Activated CD8-positive, alpha-beta memory T cell treated with anti-CD3 and anti-CD28 coated beads, Interleukin-2, amount 10 ng/mL, durations not matched to agents 7 days and 5 days (primary cell): Measurements from ENCODE around the gene EFCAB7. TPM values are rescaled to one million over a fixed set of nuclear protein-coding genes. Genes with fewer than 3 reads are reported as not detected.

Experiments used
- ATAC-seq: fragments of 150-1000 bp; cut with Tn5 transposase; one replicate; pipeline ENCODE4 v1.10.0; 2021; ENCODE audit warnings: moderate library complexity
- CTCF ChIA-PET: fragments of 350-600 bp; sonication (Branson Sonifier 250); formaldehyde crosslinking; loops from one replicate; lab custom pipeline; 2021; ENCODE audit warnings: antibody characterized with exemption; lab: Charles Lee
- DNase-seq: peaks from one replicate; pipeline ENCODE4 v3.0.0-alpha.2; 2020
- H3K27ac Mint-ChIP-seq: one replicate; pipeline ENCODE4 v1.8.0; 2021; ENCODE audit warnings: mild to moderate bottlenecking, mixed read lengths
- H3K27me3 Mint-ChIP-seq: one replicate; pipeline ENCODE4 v1.8.0; 2021; ENCODE audit warnings: mixed read lengths
- H3K36me3 Mint-ChIP-seq: one replicate; pipeline ENCODE4 v1.8.0; 2021; ENCODE audit warnings: mild to moderate bottlenecking, mixed read lengths
- H3K4me1 Mint-ChIP-seq: one replicate; pipeline ENCODE4 v1.8.0; 2021; ENCODE audit warnings: mixed read lengths
- H3K4me3 Mint-ChIP-seq: one replicate; pipeline ENCODE4 v1.8.0; 2021; ENCODE audit warnings: mild to moderate bottlenecking, moderate library complexity, mixed read lengths
- H3K9me3 Mint-ChIP-seq: one replicate; pipeline ENCODE4 v1.8.0; 2022; ENCODE audit warnings: low read depth, mixed read lengths
- total RNA-seq, 2 experiments: library from RNA; stranded (reverse); gene quantifications; one replicate each; pipeline ENCODE4 v1.2.3, GENCODE V29; 2021

The EFCAB7 gene, protein sequence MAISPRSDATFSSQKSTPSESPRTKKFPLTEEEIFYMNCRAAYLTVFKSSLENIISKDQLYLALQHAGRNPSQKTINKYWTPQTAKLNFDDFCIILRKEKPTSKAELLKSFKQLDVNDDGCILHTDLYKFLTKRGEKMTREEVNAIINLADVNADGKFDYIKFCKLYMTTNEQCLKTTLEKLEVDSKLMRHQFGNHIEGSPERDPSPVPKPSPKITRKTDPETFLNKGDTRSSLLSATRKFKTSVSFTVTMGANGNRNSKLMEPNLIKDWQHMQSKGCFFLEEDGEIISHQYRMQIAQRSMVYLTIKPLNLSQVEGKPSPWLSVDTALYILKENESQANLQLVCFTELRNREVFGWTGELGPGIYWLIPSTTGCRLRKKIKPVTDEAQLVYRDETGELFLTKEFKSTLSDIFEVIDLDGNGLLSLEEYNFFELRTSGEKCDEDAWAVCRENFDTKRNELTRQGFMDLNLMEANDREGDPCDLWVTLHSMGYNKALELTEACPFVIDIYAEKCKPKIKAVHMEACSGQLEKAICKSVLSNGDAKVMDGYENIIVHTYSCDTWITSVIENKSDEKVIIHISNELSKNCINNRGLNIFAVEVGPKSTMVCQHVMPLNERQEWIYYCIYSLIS
- total RNA-seq = 1 to 10 TPM; 5.4 to 6.3 TPM

DNA sequence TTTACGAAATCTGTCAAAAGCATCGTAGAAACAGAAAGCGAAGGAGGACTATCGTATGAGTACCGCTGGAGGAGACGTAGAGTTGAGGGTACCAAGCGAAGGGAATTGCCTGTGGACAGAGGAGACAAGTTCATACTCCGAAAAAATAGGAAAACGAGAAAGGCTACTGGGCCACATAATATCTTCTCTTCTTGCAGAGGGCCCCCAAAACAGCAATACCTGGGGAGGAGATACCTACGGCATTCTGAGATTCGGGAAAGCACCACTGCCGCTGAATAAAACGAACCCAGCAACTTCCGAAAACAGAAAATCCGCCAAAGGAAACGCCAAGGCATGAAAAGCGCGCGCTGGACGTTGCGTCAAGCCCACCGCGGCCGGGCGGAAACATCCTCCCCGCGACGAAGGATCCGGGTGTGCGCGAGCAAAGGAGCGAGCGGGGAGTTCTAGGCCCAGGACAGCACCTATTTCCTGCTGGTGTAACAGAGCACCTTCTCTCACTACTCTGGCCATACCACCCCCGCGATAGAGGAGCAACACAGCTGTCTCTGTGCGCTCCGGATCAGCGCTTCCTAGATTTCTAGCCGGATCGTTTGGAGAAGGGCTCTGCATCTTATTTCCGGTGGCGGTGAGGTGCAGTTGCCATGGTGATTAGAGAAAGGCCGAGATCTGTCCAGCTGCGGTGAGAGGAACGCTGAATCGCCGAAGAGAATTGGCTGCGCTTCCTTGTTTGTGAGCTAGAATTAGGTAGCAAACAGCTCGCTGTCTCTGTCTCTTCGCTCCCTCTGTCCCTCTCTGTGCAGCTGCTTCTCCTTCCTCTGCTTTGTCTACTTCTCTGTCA, at the start of gene EFCAB7, which contains the start of gene ITGB3BP:
Gene EFCAB7, plus strand, starts transcription at position 635 of the 838 bp plus-strand sequence. CDS start 2,048 bp downstream, outside the sequence.
Gene ITGB3BP, minus strand, starts transcription at position 335 of the 838 bp plus-strand sequence. Its CDS starts 92 bp downstream, at position 243.
- H3K36me3 Mint-ChIP-seq = no peaks in the 10 kb centered on the region
- CTCF ChIA-PET = interaction anchor here (1.1 kb wide), 1 partner anchor 15 kb away, joined by 6 read pairs; no protein-coding TSS in a partner anchor
- no peaks in the 10 kb centered on the region for H3K27me3 Mint-ChIP-seq
- DNase-seq (peak; percentile 89), ATAC-seq (peak; percentile 91)
- H3K4me1 Mint-ChIP-seq = peaks cover 34% of the 10 kb centered on the region
- H3K4me3 Mint-ChIP-seq = peak within 1 kb of the TSS; percentile 95
- peak within 1 kb of the TSS; percentile 97 for H3K27ac Mint-ChIP-seq
- H3K9me3 Mint-ChIP-seq = no peaks in the 10 kb centered on the region

DNA sequence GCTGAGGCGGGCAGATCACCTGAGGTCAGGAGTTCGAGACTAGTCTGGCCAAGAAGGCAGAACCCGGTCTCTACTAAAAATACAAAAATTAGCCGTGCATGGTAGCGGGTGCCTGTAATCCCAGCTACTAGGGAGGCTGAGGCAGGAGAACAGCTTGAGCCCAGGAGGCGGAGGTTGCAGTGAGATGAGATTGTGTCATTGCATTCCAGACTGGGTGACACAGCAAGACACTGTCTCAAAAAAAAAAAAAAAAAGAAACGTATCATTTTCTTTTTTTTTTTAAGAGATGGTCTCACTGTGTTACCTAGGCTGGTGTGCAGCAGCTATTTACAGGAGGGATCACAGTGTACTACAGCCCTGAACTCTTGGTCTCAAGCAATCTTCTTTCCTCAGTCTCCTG, 47.6 kb upstream of the EFCAB7 start:
- no peaks in the 10 kb centered on the region for H3K4me1 Mint-ChIP-seq
- CTCF ChIA-PET = no interaction called here
- no peaks in the 10 kb centered on the region for H3K9me3 Mint-ChIP-seq
- peaks cover 27% of the 10 kb centered on the region for H3K36me3 Mint-ChIP-seq
- H3K27me3 Mint-ChIP-seq = no peaks in the 10 kb centered on the region
- no peak for ATAC-seq
- no peak overlapping the region for H3K27ac Mint-ChIP-seq
- no peak for DNase-seq
- H3K4me3 Mint-ChIP-seq = no peak overlapping the region

DNA sequence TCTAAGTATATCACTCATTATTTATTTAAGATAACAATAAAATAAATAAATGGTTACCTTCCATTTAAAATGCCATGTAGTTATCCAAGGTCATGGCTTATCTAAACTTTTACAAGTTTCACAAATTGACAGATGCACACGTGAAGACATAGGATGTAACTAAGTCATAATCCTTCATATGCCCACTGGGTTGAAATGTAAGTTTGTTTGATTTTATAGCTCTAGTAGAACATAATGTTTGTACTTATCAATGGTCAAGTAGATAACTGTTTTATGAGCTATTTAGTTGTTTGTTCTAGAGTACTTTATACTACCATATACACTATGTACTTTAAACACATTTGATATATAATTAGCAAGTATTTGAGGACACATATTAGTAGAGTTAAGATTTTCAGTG, 43.3 kb upstream of the EFCAB7 start:
- no peaks in the 10 kb centered on the region for H3K9me3 Mint-ChIP-seq

DNA sequence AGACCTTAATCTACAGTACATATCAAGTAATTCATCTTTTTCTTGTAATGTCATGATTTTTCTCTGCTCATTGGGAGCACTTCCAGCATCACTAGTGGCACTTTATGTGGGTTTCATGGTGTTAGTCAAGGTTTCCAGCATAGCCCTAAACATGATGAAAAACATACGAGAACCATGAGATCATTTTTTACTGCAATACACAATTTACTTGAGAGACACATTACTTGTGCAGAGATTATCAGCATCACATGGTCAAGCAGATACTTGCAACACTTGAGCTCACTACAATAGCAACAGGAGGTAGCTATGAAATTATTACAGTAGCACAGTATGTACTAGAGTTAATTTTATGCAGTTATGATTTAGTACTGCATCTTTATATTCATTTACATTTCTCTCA, 36.7 kb upstream of the EFCAB7 start:
- no peak for ATAC-seq
- H3K27me3 Mint-ChIP-seq = no peaks in the 10 kb centered on the region
- H3K4me1 Mint-ChIP-seq = no peaks in the 10 kb centered on the region
- no peak overlapping the region for H3K27ac Mint-ChIP-seq
- CTCF ChIA-PET = no interaction called here
- H3K9me3 Mint-ChIP-seq = no peaks in the 10 kb centered on the region
- peaks cover 13% of the 10 kb centered on the region for H3K36me3 Mint-ChIP-seq
- no peak for DNase-seq
- no peak overlapping the region for H3K4me3 Mint-ChIP-seq

More for the DNA sequence above, 43.3 kb upstream of the EFCAB7 start:
- no peak for DNase-seq
- no peak for ATAC-seq
- H3K36me3 Mint-ChIP-seq = peaks cover 17% of the 10 kb centered on the region
- no peaks in the 10 kb centered on the region for H3K4me1 Mint-ChIP-seq
- H3K27me3 Mint-ChIP-seq = no peaks in the 10 kb centered on the region
- H3K4me3 Mint-ChIP-seq = no peak overlapping the region
- CTCF ChIA-PET = no interaction called here
- H3K27ac Mint-ChIP-seq = no peak overlapping the region

DNA sequence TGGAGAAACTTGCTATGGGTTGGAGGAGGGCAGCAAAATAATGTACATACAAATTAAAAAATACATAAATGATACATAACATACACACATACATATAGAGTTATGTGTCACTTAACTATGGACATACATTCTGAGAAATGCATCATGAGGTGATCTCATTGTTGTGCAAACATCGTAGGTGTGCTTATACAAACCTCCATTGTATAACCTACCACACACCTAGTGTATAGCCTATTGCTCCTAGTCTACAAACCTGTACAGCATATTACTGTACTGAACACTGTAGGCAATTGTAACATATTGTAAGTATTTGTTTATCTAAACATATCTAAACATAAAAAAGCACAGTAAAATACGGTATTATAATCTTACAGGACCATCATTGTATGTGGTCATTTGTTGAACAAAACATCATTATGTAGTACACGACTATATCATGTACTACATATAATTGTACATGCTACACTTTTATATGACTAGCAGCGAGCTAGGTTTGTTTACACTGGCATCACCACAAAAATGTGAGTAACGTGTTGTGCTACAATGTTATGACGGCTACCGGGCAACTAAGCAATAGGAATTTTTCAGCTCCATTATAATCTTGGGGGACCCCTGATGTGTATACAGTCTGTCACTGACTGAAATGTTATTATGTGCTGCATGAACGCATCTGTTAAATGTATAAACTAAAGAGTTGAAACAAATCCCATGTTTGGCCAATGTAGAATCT, 35.8 kb upstream of the EFCAB7 start:
- no peaks in the 10 kb centered on the region for H3K27me3 Mint-ChIP-seq
- no peaks in the 10 kb centered on the region for H3K9me3 Mint-ChIP-seq
- H3K4me3 Mint-ChIP-seq = no peak overlapping the region
- H3K27ac Mint-ChIP-seq = no peak overlapping the region
- CTCF ChIA-PET = no interaction called here
- ATAC-seq (no peak), DNase-seq (no peak)
- no peaks in the 10 kb centered on the region for H3K4me1 Mint-ChIP-seq
- peaks cover 13% of the 10 kb centered on the region for H3K36me3 Mint-ChIP-seq

DNA sequence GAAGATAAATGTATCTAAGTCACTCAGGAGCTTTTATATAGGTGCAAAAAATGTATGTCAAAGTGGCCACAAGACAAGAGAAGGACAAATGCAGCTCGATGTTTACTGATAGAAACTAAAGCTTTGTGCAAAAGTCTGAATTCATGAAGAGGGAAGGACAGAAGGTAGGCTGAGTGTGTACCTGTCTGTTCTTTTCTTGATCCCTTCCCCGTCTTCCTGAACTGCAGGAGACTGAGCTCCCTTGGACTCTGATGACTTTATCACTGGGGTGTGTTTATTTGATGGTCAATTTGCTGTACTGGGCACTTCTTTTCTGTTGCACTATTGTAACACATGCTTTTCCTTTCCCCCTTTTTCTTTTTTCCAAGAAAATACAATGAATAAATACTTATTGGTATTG, 25.7 kb upstream of the EFCAB7 start:
- Mint-ChIP-seq H3K9me3 (peaks cover 5% of the 10 kb centered on the region), H3K36me3 (peaks cover 26% of the 10 kb centered on the region), H3K4me3 (no peak overlapping the region), H3K27ac (no peak overlapping the region), H3K4me1 (peaks cover 3% of the 10 kb centered on the region), H3K27me3 (no peaks in the 10 kb centered on the region)
- ATAC-seq (no peak), DNase-seq (no peak)
- CTCF ChIA-PET = interaction anchor here (0.6 kb wide), 1 partner anchor 10 kb away, joined by 3 read pairs; no protein-coding TSS in a partner anchor

DNA sequence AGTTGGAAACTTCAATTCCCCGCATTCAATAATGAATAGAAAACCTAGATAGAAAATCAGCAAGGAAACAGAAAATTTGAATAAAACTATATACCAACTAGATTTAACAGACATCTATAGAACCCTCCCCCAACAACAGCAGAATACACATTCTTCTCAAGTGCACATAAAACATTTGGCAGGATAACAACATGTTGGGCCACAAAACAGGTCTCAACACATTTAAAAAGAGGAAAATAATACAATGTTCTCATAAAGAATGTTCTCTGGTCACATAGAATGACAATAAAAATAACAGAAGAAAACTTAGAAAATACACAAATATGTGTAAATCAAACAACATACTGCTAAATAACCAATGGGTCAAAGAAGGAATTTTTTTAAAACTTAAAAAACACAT, 25.2 kb upstream of the EFCAB7 start:
- Mint-ChIP-seq H3K36me3 (peaks cover 28% of the 10 kb centered on the region), H3K27me3 (no peaks in the 10 kb centered on the region), H3K27ac (no peak overlapping the region), H3K4me3 (no peak overlapping the region), H3K4me1 (peaks cover 3% of the 10 kb centered on the region), H3K9me3 (peaks cover 5% of the 10 kb centered on the region)
- DNase-seq (no peak), ATAC-seq (no peak)
- CTCF ChIA-PET = no interaction called here

DNA sequence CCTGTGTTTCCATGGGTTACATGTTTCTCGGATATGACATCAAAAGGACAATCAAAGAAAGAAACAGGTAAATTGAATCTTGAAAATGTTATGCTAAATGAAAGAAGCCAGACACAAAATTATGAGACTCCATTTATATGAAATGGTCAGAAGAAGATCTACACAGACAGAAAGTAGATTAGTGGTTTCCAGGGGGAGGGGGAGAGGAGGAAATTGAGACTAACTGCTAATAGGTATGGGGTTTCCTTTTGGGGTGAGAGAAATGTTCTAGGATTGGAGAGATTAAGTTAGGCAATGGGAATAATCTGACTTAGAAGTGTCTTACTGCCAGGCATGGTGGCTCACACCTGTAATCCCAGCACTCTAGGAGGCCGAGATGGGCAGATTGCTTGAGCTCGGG, 22.1 kb upstream of the EFCAB7 start:
- Mint-ChIP-seq H3K27ac (no peak overlapping the region), H3K9me3 (peaks cover 5% of the 10 kb centered on the region), H3K27me3 (no peaks in the 10 kb centered on the region), H3K4me3 (no peak overlapping the region), H3K4me1 (peaks cover 3% of the 10 kb centered on the region), H3K36me3 (peaks cover 40% of the 10 kb centered on the region)
- CTCF ChIA-PET = no interaction called here
- ATAC-seq (no peak), DNase-seq (no peak)

DNA sequence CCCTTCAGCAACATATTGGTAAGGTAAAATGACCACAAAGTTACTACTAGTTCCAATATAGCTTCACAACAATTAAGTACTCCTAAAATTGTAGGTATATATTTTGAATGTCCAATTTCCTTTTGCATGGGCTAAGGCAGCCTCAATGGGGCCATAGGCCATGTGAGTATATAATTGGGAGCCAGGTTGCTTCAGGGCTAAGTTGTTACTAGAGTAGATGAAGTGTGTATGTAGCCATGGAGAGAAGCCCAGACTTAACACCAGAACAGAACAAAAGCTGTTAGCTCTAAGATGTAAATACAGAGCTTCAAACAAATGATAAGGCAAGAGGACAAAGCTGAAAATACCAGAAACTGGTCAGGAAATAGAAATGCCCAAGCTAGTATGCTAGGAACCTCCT, 16.5 kb upstream of the EFCAB7 start:
- H3K9me3 Mint-ChIP-seq = peaks cover 2% of the 10 kb centered on the region
- CTCF ChIA-PET = interaction anchor here (1.2 kb wide), 1 partner anchor 10 kb away, joined by 3 read pairs; no protein-coding TSS in a partner anchor
- H3K27ac Mint-ChIP-seq = no peak overlapping the region
- ATAC-seq = no peak
- H3K4me1 Mint-ChIP-seq = peaks cover 2% of the 10 kb centered on the region
- H3K27me3 Mint-ChIP-seq = no peaks in the 10 kb centered on the region
- DNase-seq = no peak
- H3K36me3 Mint-ChIP-seq = peaks cover 35% of the 10 kb centered on the region
- H3K4me3 Mint-ChIP-seq = no peak overlapping the region

DNA sequence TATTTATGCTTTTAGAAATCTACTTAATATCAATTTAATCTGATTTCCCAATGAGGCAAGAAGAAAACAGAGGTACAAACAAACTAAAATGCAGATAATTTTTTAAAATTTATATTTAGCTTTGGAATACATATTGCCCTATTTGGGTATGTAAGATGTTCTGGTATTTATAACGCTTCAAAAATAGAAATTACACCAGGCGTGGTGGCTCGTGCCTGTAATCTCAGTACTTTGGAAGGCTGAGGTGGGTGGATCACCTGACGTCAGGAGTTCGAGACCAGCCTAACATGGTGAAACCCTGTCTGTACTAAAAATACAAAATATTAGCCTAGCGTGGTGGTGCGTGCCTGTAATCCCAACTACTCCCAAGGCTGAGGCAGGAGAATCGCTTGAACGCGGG, 13.6 kb upstream of the EFCAB7 start:
- ATAC-seq = no peak
- CTCF ChIA-PET = no interaction called here
- Mint-ChIP-seq H3K4me3 (no peak overlapping the region), H3K36me3 (peaks cover 36% of the 10 kb centered on the region), H3K27me3 (no peaks in the 10 kb centered on the region), H3K9me3 (no peaks in the 10 kb centered on the region), H3K4me1 (peaks cover 2% of the 10 kb centered on the region), H3K27ac (no peak overlapping the region)
- DNase-seq = no peak

DNA sequence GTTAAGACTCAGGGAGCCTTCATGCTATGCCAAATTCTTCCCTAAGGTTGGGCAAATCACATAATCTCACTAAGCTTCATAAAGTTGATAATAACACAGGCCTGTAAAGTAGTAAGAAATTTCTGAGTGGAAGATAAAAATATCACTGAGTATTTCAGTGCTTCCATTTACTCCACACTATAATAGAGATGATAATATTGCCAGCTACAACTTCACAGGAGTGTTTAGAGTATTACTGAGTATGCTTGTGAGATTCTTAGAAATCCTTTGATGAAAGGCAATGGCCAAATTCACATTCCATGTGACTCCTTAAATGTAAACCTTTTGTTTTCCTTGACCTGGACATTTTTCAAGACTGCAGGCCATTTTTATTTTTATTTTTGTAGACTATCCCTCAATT, 10.7 kb upstream of the EFCAB7 start:
- Mint-ChIP-seq H3K36me3 (peaks cover 21% of the 10 kb centered on the region), H3K9me3 (no peaks in the 10 kb centered on the region), H3K27me3 (no peaks in the 10 kb centered on the region), H3K4me1 (peaks cover 4% of the 10 kb centered on the region), H3K4me3 (no peak overlapping the region), H3K27ac (no peak overlapping the region)
- ATAC-seq (no peak), DNase-seq (no peak)
- CTCF ChIA-PET = interaction anchor here (1.1 kb wide), 1 partner anchor 24 kb away, joined by 3 read pairs; no protein-coding TSS in a partner anchor

DNA sequence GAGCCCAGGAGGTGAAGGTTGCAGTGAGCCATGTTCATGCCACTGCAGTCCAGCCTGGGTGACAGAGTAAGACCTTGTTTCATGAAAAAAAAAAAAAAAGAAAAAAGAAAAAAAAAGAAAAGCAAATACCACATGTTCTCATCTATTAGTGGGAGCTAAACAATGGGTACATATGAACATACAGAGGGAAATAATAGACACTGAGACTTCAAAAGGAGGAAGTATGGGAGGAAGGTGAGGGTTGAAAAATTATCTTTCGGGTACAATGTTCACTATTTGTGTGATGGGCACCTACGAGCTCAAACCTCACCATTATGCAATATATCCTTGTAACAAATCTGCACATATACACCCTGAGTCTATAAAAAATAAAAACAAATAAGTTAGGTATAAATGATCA, 6.7 kb upstream of the EFCAB7 start:
- Mint-ChIP-seq H3K36me3 (peaks cover 14% of the 10 kb centered on the region), H3K4me3 (no peak overlapping the region), H3K9me3 (no peaks in the 10 kb centered on the region), H3K27me3 (no peaks in the 10 kb centered on the region), H3K4me1 (peaks cover 11% of the 10 kb centered on the region), H3K27ac (no peak overlapping the region)
- no peak for DNase-seq
- no peak for ATAC-seq
- CTCF ChIA-PET = interaction anchor here (0.7 kb wide), 1 partner anchor 1445 kb away, joined by 3 read pairs; no protein-coding TSS in a partner anchor
